HCT116 (cell line): ENCODE measurements around the gene DNASE1L3.

Experiments used
- CEBPB ChIP-seq: IDR thresholded peaks from 2 replicates; pipeline ENCODE4 v1.6.1; 2012; ENCODE audit warnings: low read depth
- EZH2 ChIP-seq: fragments of 200-600 bp; sonication (generic); IDR thresholded peaks from 2 replicates; pipeline ENCODE4 v1.6.1; 2017; ENCODE audit warnings: antibody characterized with exemption, mixed run types
- EZH2phosphoT487 ChIP-seq: fragments of 200-600 bp; IDR thresholded peaks from 2 replicates; pipeline ENCODE4 v1.6.1; 2018; ENCODE audit warnings: antibody characterized with exemption, borderline replicate concordance
- FOSL1 ChIP-seq: IDR thresholded peaks from 2 replicates; pipeline ENCODE4 v1.6.1; 2012; ENCODE audit warnings: low read depth
- JUND ChIP-seq: IDR thresholded peaks from 2 replicates; pipeline ENCODE4 v1.6.1; 2012
- POLR2A ChIP-seq: IDR thresholded peaks from 2 replicates; pipeline ENCODE4 v1.7.0; 2011; ENCODE audit warnings: borderline replicate concordance; ENCODE audit not compliant: insufficient read depth, insufficient read length; ENCODE audit errors: extremely low read depth
- POLR2AphosphoS5 ChIP-seq: IDR thresholded peaks from 2 replicates; pipeline ENCODE4 v1.6.1; 2011; ENCODE audit warnings: mild to moderate bottlenecking, low read depth, low read length, moderate library complexity
- SIN3A ChIP-seq: IDR thresholded peaks from 2 replicates; pipeline ENCODE4 v1.6.1; 2012; ENCODE audit warnings: low read depth
- ZNF274 ChIP-seq: fragments of 200-500 bp; sonication (Bioruptor generic); IDR thresholded peaks from 2 replicates; pipeline ENCODE4 v1.6.1; 2014; ENCODE audit warnings: mild to moderate bottlenecking, low read depth, low read length, inconsistent platforms
- TF ChIP-seq, protein P1 (sequence below): IDR thresholded peaks from 2 replicates; pipeline ENCODE4 v1.6.1; 2012
- TF ChIP-seq, protein P2 (sequence below), 3 experiments: fragments of 200-600 bp in 1 of 3; sonication (generic) in 1 of 3; IDR thresholded peaks in 2 of 3; conservative IDR thresholded peaks in 1 of 3; 2 replicates each; pipeline ENCODE4 v1.5.1; 2012 to 2017; ENCODE audit warnings: low read depth in 2 of 3, low read length in 2 of 3, antibody characterized with exemption in 1 of 3, borderline replicate concordance in 1 of 3, control low read depth in 1 of 3, mild to moderate bottlenecking in 1 of 3, mixed read lengths in 1 of 3, mixed run types in 1 of 3, moderate library complexity in 1 of 3; ENCODE audit not compliant: insufficient read depth in 1 of 3
- TF ChIP-seq, protein P3 (sequence below): IDR thresholded peaks from 2 replicates; pipeline ENCODE4 v1.6.1; 2011; ENCODE audit warnings: mild to moderate bottlenecking, low read length, moderate library complexity; ENCODE audit not compliant: insufficient replicate concordance; ENCODE audit errors: extremely low read depth
- TF ChIP-seq, protein P4 (sequence below): IDR thresholded peaks from 2 replicates; pipeline ENCODE4 v1.6.1; 2012

DNA sequence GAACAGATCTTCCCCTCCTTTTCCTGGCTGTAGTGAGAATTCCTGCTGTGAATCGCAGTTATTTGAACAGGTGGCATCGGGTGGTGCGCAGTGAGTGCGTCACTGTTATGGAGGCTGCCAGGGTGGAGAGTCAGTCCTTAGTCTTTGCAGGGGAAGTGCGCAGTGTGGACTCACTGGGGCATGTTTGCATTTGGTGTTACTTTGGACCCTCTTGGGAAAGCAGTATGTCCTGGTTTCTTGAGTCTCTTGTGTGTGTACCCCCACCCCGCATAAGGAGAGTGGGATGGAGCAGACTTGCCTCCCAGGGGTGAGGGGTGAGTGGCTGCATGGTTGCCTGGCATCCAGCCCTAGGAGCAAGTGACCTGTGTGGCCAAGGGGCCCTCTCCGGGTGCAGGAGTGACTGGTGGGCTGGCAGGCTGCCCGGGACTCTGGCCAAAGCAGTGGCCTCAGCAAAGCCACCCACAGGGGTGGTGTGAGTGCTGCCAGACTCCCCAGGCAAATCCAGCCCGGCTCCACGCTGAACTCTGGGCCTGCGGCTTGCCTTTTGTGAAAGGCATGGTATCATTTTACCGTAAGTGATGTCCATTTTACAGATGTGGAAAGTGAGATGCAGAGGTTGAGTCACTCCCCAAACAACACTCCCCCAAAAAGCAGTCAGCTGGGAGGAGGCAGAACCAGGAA is 46.4 kb downstream of the DNASE1L3 start:
- TF ChIP-seq, protein P1, sequence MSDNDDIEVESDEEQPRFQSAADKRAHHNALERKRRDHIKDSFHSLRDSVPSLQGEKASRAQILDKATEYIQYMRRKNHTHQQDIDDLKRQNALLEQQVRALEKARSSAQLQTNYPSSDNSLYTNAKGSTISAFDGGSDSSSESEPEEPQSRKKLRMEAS, result no peak
- no peak for TF ChIP-seq EZH2
- TF ChIP-seq EZH2phosphoT487, result no peak
- TF ChIP-seq POLR2AphosphoS5, result no peak
- no peak for TF ChIP-seq JUND
- TF ChIP-seq, protein P2, sequence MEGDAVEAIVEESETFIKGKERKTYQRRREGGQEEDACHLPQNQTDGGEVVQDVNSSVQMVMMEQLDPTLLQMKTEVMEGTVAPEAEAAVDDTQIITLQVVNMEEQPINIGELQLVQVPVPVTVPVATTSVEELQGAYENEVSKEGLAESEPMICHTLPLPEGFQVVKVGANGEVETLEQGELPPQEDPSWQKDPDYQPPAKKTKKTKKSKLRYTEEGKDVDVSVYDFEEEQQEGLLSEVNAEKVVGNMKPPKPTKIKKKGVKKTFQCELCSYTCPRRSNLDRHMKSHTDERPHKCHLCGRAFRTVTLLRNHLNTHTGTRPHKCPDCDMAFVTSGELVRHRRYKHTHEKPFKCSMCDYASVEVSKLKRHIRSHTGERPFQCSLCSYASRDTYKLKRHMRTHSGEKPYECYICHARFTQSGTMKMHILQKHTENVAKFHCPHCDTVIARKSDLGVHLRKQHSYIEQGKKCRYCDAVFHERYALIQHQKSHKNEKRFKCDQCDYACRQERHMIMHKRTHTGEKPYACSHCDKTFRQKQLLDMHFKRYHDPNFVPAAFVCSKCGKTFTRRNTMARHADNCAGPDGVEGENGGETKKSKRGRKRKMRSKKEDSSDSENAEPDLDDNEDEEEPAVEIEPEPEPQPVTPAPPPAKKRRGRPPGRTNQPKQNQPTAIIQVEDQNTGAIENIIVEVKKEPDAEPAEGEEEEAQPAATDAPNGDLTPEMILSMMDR (IDR thresholded peaks at IDR 0.05 in 2 of 3, conservative IDR thresholded peaks at IDR 0.05 in 1 of 3; ENCODE audit: borderline replicate concordance in 1 of 3, insufficient read depth in 1 of 3, low read depth in 2 of 3, low read length in 2 of 3), result no peak
- TF ChIP-seq ZNF274, result no peak
- TF ChIP-seq, protein P3, sequence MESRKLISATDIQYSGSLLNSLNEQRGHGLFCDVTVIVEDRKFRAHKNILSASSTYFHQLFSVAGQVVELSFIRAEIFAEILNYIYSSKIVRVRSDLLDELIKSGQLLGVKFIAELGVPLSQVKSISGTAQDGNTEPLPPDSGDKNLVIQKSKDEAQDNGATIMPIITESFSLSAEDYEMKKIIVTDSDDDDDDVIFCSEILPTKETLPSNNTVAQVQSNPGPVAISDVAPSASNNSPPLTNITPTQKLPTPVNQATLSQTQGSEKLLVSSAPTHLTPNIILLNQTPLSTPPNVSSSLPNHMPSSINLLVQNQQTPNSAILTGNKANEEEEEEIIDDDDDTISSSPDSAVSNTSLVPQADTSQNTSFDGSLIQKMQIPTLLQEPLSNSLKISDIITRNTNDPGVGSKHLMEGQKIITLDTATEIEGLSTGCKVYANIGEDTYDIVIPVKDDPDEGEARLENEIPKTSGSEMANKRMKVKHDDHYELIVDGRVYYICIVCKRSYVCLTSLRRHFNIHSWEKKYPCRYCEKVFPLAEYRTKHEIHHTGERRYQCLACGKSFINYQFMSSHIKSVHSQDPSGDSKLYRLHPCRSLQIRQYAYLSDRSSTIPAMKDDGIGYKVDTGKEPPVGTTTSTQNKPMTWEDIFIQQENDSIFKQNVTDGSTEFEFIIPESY, result no peak
- TF ChIP-seq, protein P4, sequence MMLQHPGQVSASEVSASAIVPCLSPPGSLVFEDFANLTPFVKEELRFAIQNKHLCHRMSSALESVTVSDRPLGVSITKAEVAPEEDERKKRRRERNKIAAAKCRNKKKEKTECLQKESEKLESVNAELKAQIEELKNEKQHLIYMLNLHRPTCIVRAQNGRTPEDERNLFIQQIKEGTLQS, result no peak
- no peak for TF ChIP-seq POLR2A
- no peak for TF ChIP-seq CEBPB
- no peak for TF ChIP-seq SIN3A
- no peak for TF ChIP-seq FOSL1
